ENCODE data around the gene UQCRC2. TPM values are rescaled to one million over a fixed set of nuclear protein-coding genes. Genes with fewer than 3 reads are reported as not detected.
A peak's percentile ranks its signal among the peaks of the same experiment; 100 is the strongest.

The UQCRC2 gene
- total and polyA plus RNA-seq, 10 of the 15 experiments (the other 5 are each of a cell fraction or from before 2014, with no cell fraction given) = 256 to 563 (median 327) TPM

DNA sequence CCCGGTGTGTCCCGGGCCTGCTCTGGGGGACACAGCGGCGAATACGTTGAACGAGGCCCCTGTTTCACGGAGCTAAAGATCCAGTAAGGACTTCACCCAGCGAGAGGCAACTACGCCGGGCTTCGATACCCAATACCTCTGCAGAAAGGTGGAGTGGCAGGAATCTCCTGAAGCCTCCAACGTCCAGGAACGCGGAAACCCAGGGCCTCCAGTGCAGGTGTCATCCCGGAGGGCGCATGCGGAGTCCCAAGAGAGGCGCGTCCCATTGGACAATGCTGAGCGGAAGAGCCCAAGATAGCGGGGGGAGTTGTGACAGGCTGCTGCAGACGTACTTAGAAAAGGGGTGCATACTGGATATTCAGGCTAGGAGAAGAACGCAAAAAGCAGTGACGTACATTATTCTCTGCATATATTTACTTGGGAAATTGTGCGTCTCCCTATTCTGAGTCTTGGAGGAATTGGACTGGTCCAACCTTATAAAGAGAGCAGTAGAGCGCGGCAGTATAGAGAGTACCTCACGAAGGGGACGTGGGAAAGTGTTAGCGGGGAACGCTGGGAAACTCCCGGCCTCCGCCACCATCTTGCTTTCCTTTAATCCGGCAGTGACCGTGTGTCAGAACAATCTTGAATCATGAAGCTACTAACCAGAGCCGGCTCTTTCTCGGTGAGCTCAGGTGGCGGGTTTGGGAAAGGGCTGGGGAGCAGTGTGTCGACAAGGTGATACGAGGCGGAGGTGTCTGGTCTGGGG lies at the start of gene UQCRC2 (continued):
- TF ChIP-seq, protein P1, sequence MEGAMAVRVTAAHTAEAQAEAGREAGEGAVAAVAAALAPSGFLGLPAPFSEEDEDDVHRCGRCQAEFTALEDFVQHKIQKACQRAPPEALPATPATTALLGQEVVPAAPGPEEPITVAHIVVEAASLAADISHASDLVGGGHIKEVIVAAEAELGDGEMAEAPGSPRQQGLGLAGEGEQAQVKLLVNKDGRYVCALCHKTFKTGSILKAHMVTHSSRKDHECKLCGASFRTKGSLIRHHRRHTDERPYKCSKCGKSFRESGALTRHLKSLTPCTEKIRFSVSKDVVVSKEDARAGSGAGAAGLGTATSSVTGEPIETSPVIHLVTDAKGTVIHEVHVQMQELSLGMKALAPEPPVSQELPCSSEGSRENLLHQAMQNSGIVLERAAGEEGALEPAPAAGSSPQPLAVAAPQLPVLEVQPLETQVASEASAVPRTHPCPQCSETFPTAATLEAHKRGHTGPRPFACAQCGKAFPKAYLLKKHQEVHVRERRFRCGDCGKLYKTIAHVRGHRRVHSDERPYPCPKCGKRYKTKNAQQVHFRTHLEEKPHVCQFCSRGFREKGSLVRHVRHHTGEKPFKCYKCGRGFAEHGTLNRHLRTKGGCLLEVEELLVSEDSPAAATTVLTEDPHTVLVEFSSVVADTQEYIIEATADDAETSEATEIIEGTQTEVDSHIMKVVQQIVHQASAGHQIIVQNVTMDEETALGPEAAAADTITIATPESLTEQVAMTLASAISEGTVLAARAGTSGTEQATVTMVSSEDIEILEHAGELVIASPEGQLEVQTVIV (IDR thresholded peaks at IDR 0.05; ENCODE audit: borderline replicate concordance, partially characterized antibody) = peak; percentile 64
- TF ChIP-seq, protein P2, sequence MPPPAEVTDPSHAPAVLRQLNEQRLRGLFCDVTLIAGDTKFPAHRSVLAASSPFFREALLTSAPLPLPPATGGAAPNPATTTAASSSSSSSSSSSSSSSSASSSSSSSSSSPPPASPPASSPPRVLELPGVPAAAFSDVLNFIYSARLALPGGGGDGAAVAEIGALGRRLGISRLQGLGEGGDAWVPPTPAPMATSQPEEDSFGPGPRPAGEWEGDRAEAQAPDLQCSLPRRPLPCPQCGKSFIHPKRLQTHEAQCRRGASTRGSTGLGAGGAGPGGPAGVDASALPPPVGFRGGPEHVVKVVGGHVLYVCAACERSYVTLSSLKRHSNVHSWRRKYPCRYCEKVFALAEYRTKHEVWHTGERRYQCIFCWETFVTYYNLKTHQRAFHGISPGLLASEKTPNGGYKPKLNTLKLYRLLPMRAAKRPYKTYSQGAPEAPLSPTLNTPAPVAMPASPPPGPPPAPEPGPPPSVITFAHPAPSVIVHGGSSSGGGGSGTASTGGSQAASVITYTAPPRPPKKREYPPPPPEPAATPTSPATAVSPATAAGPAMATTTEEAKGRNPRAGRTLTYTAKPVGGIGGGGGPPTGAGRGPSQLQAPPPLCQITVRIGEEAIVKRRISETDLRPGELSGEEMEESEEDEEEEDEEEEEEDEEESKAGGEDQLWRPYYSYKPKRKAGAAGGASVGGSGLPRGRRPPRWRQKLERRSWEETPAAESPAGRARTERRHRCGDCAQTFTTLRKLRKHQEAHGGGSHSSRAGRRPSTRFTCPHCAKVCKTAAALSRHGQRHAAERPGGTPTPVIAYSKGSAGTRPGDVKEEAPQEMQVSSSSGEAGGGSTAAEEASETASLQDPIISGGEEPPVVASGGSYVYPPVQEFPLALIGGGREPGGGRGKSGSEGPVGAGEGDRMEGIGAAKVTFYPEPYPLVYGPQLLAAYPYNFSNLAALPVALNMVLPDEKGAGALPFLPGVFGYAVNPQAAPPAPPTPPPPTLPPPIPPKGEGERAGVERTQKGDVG (CRISPR knock-in tag; IDR thresholded peaks at IDR 0.05) = no peak
- TF ChIP-seq, protein P3, sequence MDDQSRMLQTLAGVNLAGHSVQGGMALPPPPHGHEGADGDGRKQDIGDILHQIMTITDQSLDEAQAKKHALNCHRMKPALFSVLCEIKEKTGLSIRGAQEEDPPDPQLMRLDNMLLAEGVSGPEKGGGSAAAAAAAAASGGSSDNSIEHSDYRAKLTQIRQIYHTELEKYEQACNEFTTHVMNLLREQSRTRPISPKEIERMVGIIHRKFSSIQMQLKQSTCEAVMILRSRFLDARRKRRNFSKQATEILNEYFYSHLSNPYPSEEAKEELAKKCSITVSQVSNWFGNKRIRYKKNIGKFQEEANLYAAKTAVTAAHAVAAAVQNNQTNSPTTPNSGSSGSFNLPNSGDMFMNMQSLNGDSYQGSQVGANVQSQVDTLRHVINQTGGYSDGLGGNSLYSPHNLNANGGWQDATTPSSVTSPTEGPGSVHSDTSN (IDR thresholded peaks at IDR 0.05; ENCODE audit: insufficient replicate concordance, low read depth, low read length) = no peak
- TF ChIP-seq BRCA1 (IDR thresholded peaks at IDR 0.05; ENCODE audit: low read depth, low read length) = no peak; the same call in 1 of the 2 replicates
- TF ChIP-seq ZNF622 (IDR thresholded peaks at IDR 0.05) = no peak
- TF ChIP-seq ZNF217 (IDR thresholded peaks at IDR 0.05) = no peak
